ENCODE data around the gene FANCI.

GRCh38 chr15:89353991-89354390 lies 110.2 kb downstream of the FANCI start:
- TF ChIP-seq CTCF (IDR thresholded peaks at IDR 0.05) (no peak), POLR2A (IDR thresholded peaks at IDR 0.05) (no peak)
